Tongue (tissue), 1 donor: ENCODE measurements around the gene OR12D2. TPM values are rescaled to one million over a fixed set of nuclear protein-coding genes. Genes with fewer than 3 reads are reported as not detected.

ENCODE experiments used
- total RNA-seq: library from RNA; depleted of rRNA; stranded (reverse); fragments of >200 nt; gene quantifications from one replicate; pipeline ENCODE4 v1.2.3, GENCODE V29; 2014

OR12D2 gene
- total RNA-seq, 1 donor from 2014 or later, result not detected

Other genes with a start within 250 kb of the OR12D2 start
- not detected for gene OR2J2, start 224.7 kb upstream of the OR12D2 start, total RNA-seq
- not detected for gene OR14J1, start 93.9 kb upstream of the OR12D2 start, total RNA-seq
- not detected for gene OR5V1, start 26.8 kb upstream of the OR12D2 start, total RNA-seq
- not detected for gene OR12D3, start 20.3 kb upstream of the OR12D2 start, total RNA-seq
- not detected for gene OR12D1, start 19.3 kb downstream of the OR12D2 start, total RNA-seq
- gene OR10C1, start 43.7 kb downstream of the OR12D2 start, total RNA-seq, result not detected
- not detected for gene OR11A1, start 61.4 kb downstream of the OR12D2 start, total RNA-seq
- not detected for gene OR2H1, start 61.5 kb downstream of the OR12D2 start, total RNA-seq
- gene MAS1L, start 92.3 kb downstream of the OR12D2 start, total RNA-seq, result not detected
- gene UBD, start 164.1 kb downstream of the OR12D2 start, total RNA-seq, result not detected
- gene OR2H2, start 189.5 kb downstream of the OR12D2 start, total RNA-seq, result not detected
- gene GABBR1, start 237.6 kb downstream of the OR12D2 start, total RNA-seq, result 33.0 TPM